ENCODE measurements around the gene HS1BP3.

Gene HS1BP3, protein sequence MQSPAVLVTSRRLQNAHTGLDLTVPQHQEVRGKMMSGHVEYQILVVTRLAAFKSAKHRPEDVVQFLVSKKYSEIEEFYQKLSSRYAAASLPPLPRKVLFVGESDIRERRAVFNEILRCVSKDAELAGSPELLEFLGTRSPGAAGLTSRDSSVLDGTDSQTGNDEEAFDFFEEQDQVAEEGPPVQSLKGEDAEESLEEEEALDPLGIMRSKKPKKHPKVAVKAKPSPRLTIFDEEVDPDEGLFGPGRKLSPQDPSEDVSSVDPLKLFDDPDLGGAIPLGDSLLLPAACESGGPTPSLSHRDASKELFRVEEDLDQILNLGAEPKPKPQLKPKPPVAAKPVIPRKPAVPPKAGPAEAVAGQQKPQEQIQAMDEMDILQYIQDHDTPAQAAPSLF

GRCh38 chr2:20650877-20651730 is at the start of gene HS1BP3:
TSS of gene HS1BP3 (minus strand) at chr2:20651098. CDS start at chr2:20651063, 35 bp downstream.
- peaks cover 31% of the 10 kb centered on the region for H3K4me1 Mint-ChIP-seq (ENCODE audit: low read depth)
- no peaks in the 10 kb centered on the region for H3K27me3 Mint-ChIP-seq
- H3K36me3 Mint-ChIP-seq (ENCODE audit: low read depth), result no peaks in the 10 kb centered on the region
- H3K9me3 Mint-ChIP-seq, result no peaks in the 10 kb centered on the region
- peak; percentile 94 for DNase-seq
- peak within 1 kb of the TSS; percentile 84 for H3K4me3 Mint-ChIP-seq
- peak within 1 kb of the TSS; percentile 90 for H3K27ac Mint-ChIP-seq

- Mint-ChIP-seq H3K9me3 (no peaks in the 10 kb centered on the region), H3K27ac (no peak overlapping the region), H3K4me3 (no peak overlapping the region), H3K4me1 (ENCODE audit: low read depth) (no peaks in the 10 kb centered on the region), H3K36me3 (ENCODE audit: low read depth) (peaks cover 58% of the 10 kb centered on the region), H3K27me3 (no peaks in the 10 kb centered on the region)
- no peak for DNase-seq
Observed at GRCh38 chr2:20698916-20699613, 48.2 kb upstream of the HS1BP3 start.

DNA sequence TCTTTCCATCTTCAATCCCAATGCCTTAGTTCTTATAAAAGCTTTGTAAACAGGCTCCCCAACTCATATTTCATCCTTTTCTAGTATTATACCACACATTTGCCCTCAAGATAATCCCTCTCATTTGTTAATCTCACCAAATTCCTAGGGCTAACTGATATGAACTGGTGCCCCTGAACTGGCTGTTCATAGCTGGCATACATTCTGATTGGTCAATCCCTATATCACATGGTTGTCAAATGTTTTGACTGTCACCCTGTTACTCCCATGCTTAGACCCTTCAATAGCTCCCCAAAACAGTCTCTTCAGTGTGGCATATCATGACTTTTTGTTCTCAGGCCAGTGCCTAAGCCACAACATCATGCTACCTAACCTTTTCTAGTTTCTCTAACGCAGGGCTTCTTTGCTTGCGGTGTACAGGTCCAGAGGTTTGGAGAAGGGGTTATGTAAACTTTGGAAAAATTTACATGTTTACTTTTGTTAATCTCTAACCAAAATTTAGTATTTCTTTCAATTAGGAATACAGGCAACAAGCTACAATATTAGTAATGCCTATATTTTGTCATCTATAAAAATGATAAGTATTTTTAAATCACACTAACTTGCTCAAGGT is 46.5 kb upstream of the HS1BP3 start:
- Mint-ChIP-seq H3K36me3 (ENCODE audit: low read depth) (peaks cover 66% of the 10 kb centered on the region), H3K27me3 (no peaks in the 10 kb centered on the region), H3K4me3 (no peak overlapping the region), H3K27ac (no peak overlapping the region), H3K9me3 (no peaks in the 10 kb centered on the region), H3K4me1 (ENCODE audit: low read depth) (no peaks in the 10 kb centered on the region)
- DNase-seq, result no peak

DNA sequence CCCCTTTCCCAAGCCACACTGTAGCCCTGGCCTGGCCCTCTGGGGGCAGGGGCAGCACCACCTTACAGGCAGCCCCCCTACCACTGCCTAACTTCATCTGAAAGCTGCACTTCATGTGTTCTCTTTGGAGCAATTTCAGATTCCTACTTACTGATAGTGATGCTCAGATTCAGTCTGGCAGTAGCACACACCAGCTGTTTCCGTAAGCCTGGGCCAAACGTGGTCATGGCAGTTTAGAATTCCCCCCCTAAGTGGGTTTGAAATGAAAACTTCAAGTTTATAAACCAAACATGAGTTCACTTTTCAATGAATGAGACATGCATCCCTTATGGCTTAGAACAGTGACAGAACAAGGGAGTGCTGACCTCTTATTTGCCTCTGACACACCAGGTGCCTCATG is 45.5 kb upstream of the HS1BP3 start:
- Mint-ChIP-seq H3K4me1 (ENCODE audit: low read depth) (no peaks in the 10 kb centered on the region), H3K27ac (no peak overlapping the region), H3K27me3 (no peaks in the 10 kb centered on the region), H3K36me3 (ENCODE audit: low read depth) (peaks cover 66% of the 10 kb centered on the region), H3K9me3 (no peaks in the 10 kb centered on the region), H3K4me3 (no peak overlapping the region)
- no peak for DNase-seq

DNA sequence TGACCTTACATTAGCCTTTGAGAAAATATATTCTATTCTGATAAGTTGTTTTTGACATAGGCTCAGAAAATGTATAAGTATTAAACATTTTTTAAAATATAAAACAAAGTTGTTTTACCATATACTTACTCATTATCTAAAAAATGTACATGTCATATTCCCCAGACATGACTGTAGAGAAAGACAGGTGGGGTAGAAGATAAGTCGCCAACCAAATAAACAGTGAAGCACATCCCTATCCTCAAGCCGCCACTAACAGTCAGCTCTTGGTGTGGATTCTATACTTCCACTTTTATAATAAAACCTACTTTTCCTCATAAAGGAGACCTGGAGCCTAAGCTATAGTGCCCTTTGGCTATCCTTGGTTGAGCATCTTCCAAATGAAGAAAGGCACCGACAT is 42.4 kb upstream of the HS1BP3 start:
- H3K9me3 Mint-ChIP-seq, result no peaks in the 10 kb centered on the region
- no peaks in the 10 kb centered on the region for H3K27me3 Mint-ChIP-seq
- H3K4me3 Mint-ChIP-seq, result no peak overlapping the region
- no peaks in the 10 kb centered on the region for H3K4me1 Mint-ChIP-seq (ENCODE audit: low read depth)
- peaks cover 70% of the 10 kb centered on the region for H3K36me3 Mint-ChIP-seq (ENCODE audit: low read depth)
- no peak overlapping the region for H3K27ac Mint-ChIP-seq
- DNase-seq, result no peak

- Mint-ChIP-seq H3K4me3 (no peak overlapping the region), H3K4me1 (ENCODE audit: low read depth) (no peaks in the 10 kb centered on the region), H3K27ac (no peak overlapping the region), H3K36me3 (ENCODE audit: low read depth) (peaks cover 74% of the 10 kb centered on the region), H3K9me3 (no peaks in the 10 kb centered on the region), H3K27me3 (no peaks in the 10 kb centered on the region)
- no peak for DNase-seq
Observed at GRCh38 chr2:20692081-20692480, 41.2 kb upstream of the HS1BP3 start.

DNA sequence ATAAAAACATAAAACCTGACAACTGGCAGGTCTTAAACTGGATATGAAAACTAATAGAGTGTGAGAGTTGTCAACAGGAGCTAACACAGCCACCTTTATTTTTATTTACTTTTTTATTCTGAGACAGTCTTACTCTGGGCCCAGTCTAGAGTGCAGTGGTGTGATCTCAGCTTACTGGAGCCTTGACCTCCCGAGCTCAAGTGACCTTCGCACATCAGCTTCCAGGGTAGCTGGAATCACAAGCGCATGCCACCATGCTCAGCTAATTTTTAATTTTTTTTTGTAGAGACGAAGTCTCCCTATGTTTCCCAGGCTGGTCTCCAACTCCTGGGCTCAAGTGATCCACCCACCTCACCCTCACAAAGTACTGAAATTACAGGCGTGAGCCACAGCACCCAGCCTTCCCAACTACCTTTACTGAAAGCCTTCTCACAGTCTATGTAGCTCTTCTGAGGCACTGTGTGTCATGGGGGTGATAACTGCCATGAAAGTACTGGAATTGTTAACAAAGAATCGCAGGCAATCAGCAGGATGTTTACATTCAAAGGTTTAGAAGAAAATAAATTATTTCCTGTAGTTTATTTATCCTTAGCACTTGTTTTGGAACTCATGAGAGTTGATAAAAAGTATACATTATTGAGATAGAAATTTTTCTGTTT is 40.3 kb upstream of the HS1BP3 start:
- Mint-ChIP-seq H3K4me3 (no peak overlapping the region), H3K9me3 (no peaks in the 10 kb centered on the region), H3K27me3 (no peaks in the 10 kb centered on the region), H3K36me3 (ENCODE audit: low read depth) (peaks cover 78% of the 10 kb centered on the region), H3K4me1 (ENCODE audit: low read depth) (no peaks in the 10 kb centered on the region), H3K27ac (no peak overlapping the region)
- no peak for DNase-seq

- Mint-ChIP-seq H3K36me3 (ENCODE audit: low read depth) (peaks cover 79% of the 10 kb centered on the region), H3K27me3 (no peaks in the 10 kb centered on the region), H3K4me3 (no peak overlapping the region), H3K4me1 (ENCODE audit: low read depth) (no peaks in the 10 kb centered on the region), H3K27ac (no peak overlapping the region), H3K9me3 (no peaks in the 10 kb centered on the region)
- no peak for DNase-seq
Observed at GRCh38 chr2:20689428-20690264, 38.7 kb upstream of the HS1BP3 start.

DNA sequence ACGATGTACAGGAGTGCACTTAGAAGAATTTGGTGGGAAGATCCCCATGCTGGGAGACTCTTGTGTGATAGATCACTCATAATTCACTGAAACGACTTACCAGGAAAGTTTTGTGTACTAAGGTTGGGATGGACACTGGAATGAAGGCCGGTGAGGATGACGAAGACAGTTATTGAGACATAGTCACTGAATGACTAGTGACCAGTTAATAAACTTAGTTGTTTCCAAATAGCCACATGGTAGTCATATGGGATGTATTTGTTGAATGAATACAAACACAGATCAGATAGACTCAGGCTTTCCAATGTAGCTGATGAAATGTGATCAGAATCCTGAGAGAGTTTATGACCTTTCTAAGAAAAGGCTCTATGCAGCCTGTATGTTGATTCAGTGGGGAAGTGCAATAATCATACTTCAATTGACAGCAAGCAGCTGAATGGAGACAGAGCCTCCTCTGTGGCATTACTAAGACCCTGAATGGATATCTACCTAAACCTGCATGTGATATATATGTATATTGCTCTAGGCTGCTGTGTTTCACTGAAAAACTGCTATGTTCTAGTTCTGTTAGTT is 36.4 kb upstream of the HS1BP3 start:
- H3K27ac Mint-ChIP-seq, result no peak overlapping the region
- no peak overlapping the region for H3K4me3 Mint-ChIP-seq
- no peaks in the 10 kb centered on the region for H3K27me3 Mint-ChIP-seq
- peaks cover 89% of the 10 kb centered on the region for H3K36me3 Mint-ChIP-seq (ENCODE audit: low read depth)
- H3K9me3 Mint-ChIP-seq, result no peaks in the 10 kb centered on the region
- H3K4me1 Mint-ChIP-seq (ENCODE audit: low read depth), result no peaks in the 10 kb centered on the region
- DNase-seq, result no peak

DNA sequence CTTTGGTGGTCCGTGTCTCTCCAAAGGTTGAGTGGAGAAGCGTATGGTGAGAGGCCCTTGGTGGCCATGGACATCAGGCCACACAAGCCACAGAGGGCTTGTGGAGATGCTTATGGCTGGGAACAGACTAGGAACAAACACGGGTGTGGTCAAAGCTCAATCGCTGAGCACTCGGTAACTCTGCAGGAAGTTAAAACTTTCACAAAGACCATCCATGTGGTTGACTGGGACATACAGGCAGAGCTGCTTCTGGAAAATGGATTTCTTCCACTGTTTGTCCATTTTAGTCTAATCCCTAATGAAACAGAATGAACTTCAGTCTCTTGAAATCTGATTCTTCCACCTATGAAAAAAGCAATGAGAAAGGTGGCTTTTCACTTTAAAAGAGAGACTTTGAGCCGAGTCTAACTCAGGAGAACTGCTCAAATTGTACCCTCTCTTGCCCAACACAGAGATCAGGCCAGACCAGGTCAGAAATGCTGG is 33.7 kb upstream of the HS1BP3 start:
- no peaks in the 10 kb centered on the region for H3K9me3 Mint-ChIP-seq
- H3K4me3 Mint-ChIP-seq, result no peak overlapping the region
- peaks cover 83% of the 10 kb centered on the region for H3K36me3 Mint-ChIP-seq (ENCODE audit: low read depth)
- H3K4me1 Mint-ChIP-seq (ENCODE audit: low read depth), result no peaks in the 10 kb centered on the region
- DNase-seq, result no peak
- H3K27ac Mint-ChIP-seq, result no peak overlapping the region
- H3K27me3 Mint-ChIP-seq, result no peaks in the 10 kb centered on the region

DNA sequence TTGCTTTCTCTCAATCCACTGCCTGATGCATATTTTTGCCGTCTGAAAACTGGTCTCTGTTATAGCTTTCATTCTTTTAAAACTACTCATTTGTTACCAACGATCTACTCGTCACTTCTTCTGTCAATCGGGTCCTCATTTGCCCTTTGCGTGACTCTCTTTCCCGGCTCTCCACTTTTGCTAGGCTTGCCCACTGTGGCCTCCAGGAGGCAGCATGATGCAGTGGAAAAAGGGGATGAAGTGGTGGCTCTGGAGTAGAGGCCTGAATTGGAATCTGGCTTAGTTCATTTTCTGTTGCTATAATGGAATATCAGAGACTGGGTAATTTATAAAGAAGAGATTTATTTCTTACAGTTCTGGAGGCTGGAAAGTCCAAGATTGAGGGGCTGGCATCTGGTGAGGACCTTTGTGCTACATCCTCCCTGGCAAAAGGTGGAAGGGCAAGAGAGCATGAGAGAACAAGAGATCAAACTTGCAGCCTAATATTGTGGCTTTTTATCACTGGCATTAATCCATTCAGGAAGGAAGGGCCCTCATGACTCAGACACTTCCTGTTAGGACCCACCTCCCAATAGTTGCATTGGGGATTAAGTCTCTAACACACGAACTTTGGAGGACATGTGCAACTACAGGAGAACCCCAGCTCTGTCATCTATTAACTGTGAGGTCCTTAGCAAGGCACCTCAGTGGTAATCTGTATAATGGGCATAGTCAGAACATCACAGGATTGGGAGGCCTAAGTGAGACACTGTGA is 31.4 kb upstream of the HS1BP3 start:
- no peak for DNase-seq
- Mint-ChIP-seq H3K4me3 (no peak overlapping the region), H3K9me3 (no peaks in the 10 kb centered on the region), H3K36me3 (ENCODE audit: low read depth) (peaks cover 65% of the 10 kb centered on the region), H3K27me3 (no peaks in the 10 kb centered on the region), H3K4me1 (ENCODE audit: low read depth) (no peaks in the 10 kb centered on the region), H3K27ac (no peak overlapping the region)

DNA sequence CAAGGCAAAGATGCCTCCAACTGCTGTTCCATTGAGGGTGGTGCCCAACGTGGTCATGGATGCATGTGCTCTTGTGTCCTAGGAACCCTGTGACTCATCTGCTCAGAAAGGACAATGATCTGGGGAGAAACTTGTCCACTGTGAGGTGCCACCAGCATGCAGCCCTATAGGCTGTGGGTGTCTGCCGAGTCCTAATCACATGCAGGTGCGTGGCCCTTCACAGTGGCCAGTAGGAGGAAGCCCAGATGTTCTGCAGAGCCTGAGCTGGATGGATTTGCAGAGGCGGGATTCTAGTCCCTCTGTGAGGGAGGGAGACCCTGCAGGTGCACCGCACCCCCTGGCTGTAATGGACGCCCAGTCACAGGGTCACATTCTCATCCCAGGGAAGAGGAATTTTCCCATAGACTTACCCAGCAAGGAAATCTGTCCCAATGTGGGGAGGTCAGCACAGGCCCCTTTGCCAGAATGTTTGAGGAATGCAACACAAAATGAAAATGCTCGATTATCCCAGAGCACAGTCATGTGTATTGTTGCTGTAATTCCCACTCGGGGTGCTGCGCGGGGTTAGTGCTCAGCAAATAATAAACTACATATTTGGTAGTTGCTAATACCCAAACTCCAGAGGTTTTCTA is 30.0 kb upstream of the HS1BP3 start:
- H3K36me3 Mint-ChIP-seq (ENCODE audit: low read depth), result peaks cover 52% of the 10 kb centered on the region
- H3K27me3 Mint-ChIP-seq, result no peaks in the 10 kb centered on the region
- no peaks in the 10 kb centered on the region for H3K9me3 Mint-ChIP-seq
- no peaks in the 10 kb centered on the region for H3K4me1 Mint-ChIP-seq (ENCODE audit: low read depth)
- H3K27ac Mint-ChIP-seq, result no peak overlapping the region
- no peak overlapping the region for H3K4me3 Mint-ChIP-seq
- DNase-seq, result no peak
